ENCODE data around the gene KAZALD1. TPM values are rescaled to one million over a fixed set of nuclear protein-coding genes. Genes with fewer than 3 reads are reported as not detected.

Gene KAZALD1
- total RNA-seq, 1 experiment from 2014 or later = 16.0 TPM

DNA sequence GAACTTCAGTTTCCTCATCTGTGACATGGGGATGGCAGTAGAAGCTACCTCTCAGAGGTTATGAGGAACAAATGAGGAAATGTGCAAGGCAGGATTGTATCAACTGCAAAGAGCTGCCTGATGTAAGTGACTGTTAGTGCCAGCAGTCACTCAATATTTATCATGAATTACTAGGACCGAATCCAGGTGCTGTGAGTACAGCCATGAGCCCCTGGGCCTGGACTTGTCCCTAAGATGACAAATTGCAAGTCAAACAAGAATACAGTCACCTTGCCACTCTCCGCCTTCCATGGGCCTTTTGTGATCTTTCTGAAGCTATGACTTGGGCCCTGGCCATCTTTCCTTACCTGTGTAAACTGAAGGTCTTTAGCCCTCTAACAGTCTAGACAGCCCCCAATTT is 41.6 kb downstream of the KAZALD1 start:
- H3K9me2 ChIP-seq (ENCODE audit: insufficient read depth) = no peaks in the 10 kb centered on the region
- ChIA-PET RAD21 (ENCODE audit: low non-redundant PET in 1 of 2, low total read pairs in 2 of 2, uncharacterized antibody in 2 of 2, unreplicated experiment in 2 of 2) (no interaction called here), POLR2A (no interaction called here), CTCF (no interaction called here)
- H3K27ac ChIP-seq (ENCODE audit: low read depth, low read length) = no peak overlapping the region
- H3K4me2 ChIP-seq (ENCODE audit: low read length) = no peak overlapping the region
- DNase-seq (ENCODE audit: low read depth, low spot score) (no peak), ATAC-seq (no peak)
- H2AFZ ChIP-seq (ENCODE audit: low read depth, low read length, poor library complexity, severe bottlenecking) = no peak overlapping the region
- no peaks in the 10 kb centered on the region for H3K4me1 ChIP-seq (ENCODE audit: control insufficient read depth in 1 of 2, insufficient read depth in 2 of 2, low read length in 2 of 2)
- H3K36me3 ChIP-seq (ENCODE audit: control insufficient read depth in 1 of 2, insufficient read depth in 2 of 2, low read length in 2 of 2) = no peaks in the 10 kb centered on the region
- H3K9me3 ChIP-seq (ENCODE audit: control insufficient read depth in 1 of 2, insufficient read depth in 1 of 2, low read depth in 1 of 2, low read length in 2 of 2) = no peaks in the 10 kb centered on the region
- peaks cover 6% of the 10 kb centered on the region; the same call in 1 of the 2 replicates for H3K27me3 ChIP-seq (ENCODE audit: insufficient read depth, low read length)
- no peak overlapping the region for H3K4me3 ChIP-seq (replicated peaks in 1 of 2; ENCODE audit: low read depth in 1 of 2, low read length in 2 of 2)
- TF ChIP-seq SRF (IDR thresholded peaks at IDR 0.05; ENCODE audit: low read depth) (no peak), FOSL1 (IDR thresholded peaks at IDR 0.05; ENCODE audit: low read depth) (no peak), POLR2AphosphoS5 (IDR thresholded peaks at IDR 0.05; ENCODE audit: low read depth, low read length) (no peak), ZFX (IDR thresholded peaks at IDR 0.05) (no peak), RAD21 (IDR thresholded peaks at IDR 0.05; ENCODE audit: low read depth) (no peak), EGR1 (IDR thresholded peaks at IDR 0.05; ENCODE audit: low read depth) (no peak), SIN3A (IDR thresholded peaks at IDR 0.05; ENCODE audit: low read depth) (no peak), ZNF274 (IDR thresholded peaks at IDR 0.05; ENCODE audit: low read depth, low read length) (no peak), CBX3 (IDR thresholded peaks at IDR 0.05; ENCODE audit: low read depth) (no peak), CEBPB (IDR thresholded peaks at IDR 0.05; ENCODE audit: low read depth) (no peak), SP1 (IDR thresholded peaks at IDR 0.05; ENCODE audit: low read depth) (no peak), POLR2A (IDR thresholded peaks at IDR 0.05; ENCODE audit: borderline replicate concordance, extremely low read depth, insufficient read depth, insufficient read length) (no peak), YY1 (IDR thresholded peaks at IDR 0.05; ENCODE audit: extremely low read depth, insufficient replicate concordance, low read depth, low read length) (no peak), TCF7L2 (IDR thresholded peaks at IDR 0.05; ENCODE audit: borderline replicate concordance, extremely low read depth, insufficient read depth, insufficient read length) (no peak), EZH2 (IDR thresholded peaks at IDR 0.05) (no peak), ELF1 (IDR thresholded peaks at IDR 0.05; ENCODE audit: borderline replicate concordance, low read depth) (no peak), JUND (IDR thresholded peaks at IDR 0.05) (no peak)
- TF ChIP-seq, protein P1, sequence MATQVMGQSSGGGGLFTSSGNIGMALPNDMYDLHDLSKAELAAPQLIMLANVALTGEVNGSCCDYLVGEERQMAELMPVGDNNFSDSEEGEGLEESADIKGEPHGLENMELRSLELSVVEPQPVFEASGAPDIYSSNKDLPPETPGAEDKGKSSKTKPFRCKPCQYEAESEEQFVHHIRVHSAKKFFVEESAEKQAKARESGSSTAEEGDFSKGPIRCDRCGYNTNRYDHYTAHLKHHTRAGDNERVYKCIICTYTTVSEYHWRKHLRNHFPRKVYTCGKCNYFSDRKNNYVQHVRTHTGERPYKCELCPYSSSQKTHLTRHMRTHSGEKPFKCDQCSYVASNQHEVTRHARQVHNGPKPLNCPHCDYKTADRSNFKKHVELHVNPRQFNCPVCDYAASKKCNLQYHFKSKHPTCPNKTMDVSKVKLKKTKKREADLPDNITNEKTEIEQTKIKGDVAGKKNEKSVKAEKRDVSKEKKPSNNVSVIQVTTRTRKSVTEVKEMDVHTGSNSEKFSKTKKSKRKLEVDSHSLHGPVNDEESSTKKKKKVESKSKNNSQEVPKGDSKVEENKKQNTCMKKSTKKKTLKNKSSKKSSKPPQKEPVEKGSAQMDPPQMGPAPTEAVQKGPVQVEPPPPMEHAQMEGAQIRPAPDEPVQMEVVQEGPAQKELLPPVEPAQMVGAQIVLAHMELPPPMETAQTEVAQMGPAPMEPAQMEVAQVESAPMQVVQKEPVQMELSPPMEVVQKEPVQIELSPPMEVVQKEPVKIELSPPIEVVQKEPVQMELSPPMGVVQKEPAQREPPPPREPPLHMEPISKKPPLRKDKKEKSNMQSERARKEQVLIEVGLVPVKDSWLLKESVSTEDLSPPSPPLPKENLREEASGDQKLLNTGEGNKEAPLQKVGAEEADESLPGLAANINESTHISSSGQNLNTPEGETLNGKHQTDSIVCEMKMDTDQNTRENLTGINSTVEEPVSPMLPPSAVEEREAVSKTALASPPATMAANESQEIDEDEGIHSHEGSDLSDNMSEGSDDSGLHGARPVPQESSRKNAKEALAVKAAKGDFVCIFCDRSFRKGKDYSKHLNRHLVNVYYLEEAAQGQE (IDR thresholded peaks at IDR 0.05; ENCODE audit: low read depth) = no peak
- TF ChIP-seq, protein P2, sequence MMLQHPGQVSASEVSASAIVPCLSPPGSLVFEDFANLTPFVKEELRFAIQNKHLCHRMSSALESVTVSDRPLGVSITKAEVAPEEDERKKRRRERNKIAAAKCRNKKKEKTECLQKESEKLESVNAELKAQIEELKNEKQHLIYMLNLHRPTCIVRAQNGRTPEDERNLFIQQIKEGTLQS (IDR thresholded peaks at IDR 0.05) = no peak
- TF ChIP-seq, protein P3, sequence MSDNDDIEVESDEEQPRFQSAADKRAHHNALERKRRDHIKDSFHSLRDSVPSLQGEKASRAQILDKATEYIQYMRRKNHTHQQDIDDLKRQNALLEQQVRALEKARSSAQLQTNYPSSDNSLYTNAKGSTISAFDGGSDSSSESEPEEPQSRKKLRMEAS (IDR thresholded peaks at IDR 0.05) = no peak
- no peaks in the 10 kb centered on the region for H4K20me1 ChIP-seq (ENCODE audit: insufficient read depth)
- H3K79me2 ChIP-seq (ENCODE audit: insufficient read depth, low read length) = no peaks in the 10 kb centered on the region
- no peak overlapping the region for H3K9ac ChIP-seq (ENCODE audit: low read length)
- intact Hi-C loops (cut with micrococcal nuclease) = no loop called here
- no TSS peak for BruUV-seq (replicated peaks)

All from HCT116 (cell line).